Keratinocyte (primary cell): ENCODE measurements around the gene ZGRF1. TPM values are rescaled to one million over a fixed set of nuclear protein-coding genes. Genes with fewer than 3 reads are reported as not detected.

Experiments
- DNase-seq: peaks from one replicate; pipeline ENCODE4 v3.0.0-alpha.2; 2011; ENCODE audit warnings: low read depth, missing footprints, low spot score
- FAIRE-seq: peaks from 2 replicates; lab custom pipeline; 2011; peaks lifted over from hg19 to GRCh38; lab: Jason Lieb, UNC
- H2AFZ ChIP-seq: 2 replicates; pipeline ENCODE4 v1.6.0; 2012; ENCODE audit warnings: low read length, control low read depth, inconsistent platforms; ENCODE audit not compliant: control insufficient read depth
- H3K27ac ChIP-seq: 2 replicates; pipeline ENCODE4 v1.5.1; 2011; ENCODE audit warnings: low read length; ENCODE audit not compliant: control insufficient read depth, insufficient read depth
- H3K27me3 ChIP-seq: 3 replicates; pipeline ENCODE4 v1.6.0; 2011; ENCODE audit warnings: low read length; ENCODE audit not compliant: control insufficient read depth, insufficient read depth; ENCODE audit errors: extremely low read depth
- H3K36me3 ChIP-seq, 2 experiments: 2 replicates in 1 of 2; 3 replicates in 1 of 2; pipeline ENCODE4 v1.5.1; 2011; ENCODE audit warnings: low read length in 2 of 2, mild to moderate bottlenecking in 1 of 2; ENCODE audit not compliant: control insufficient read depth in 2 of 2, insufficient read depth in 2 of 2; ENCODE audit errors: extremely low read depth in 1 of 2
- H3K4me1 ChIP-seq: 3 replicates; pipeline ENCODE4 v1.5.1; 2011; ENCODE audit warnings: low read length; ENCODE audit not compliant: control insufficient read depth, insufficient read depth; ENCODE audit errors: extremely low read depth
- H3K4me2 ChIP-seq: 3 replicates; pipeline ENCODE4 v1.6.0; 2011; ENCODE audit warnings: low read depth, low read length; ENCODE audit not compliant: control insufficient read depth, insufficient read depth; ENCODE audit errors: extremely low read depth
- H3K4me3 ChIP-seq, 3 experiments: fragments of 200-600 bp in 1 of 3; sonication (generic) in 1 of 3; 2 replicates in 2 of 3; 3 replicates in 1 of 3; pipeline ENCODE4 v1.5.1; 2011 to 2016; ENCODE audit warnings: low read length in 3 of 3, mild to moderate bottlenecking in 3 of 3, control low read depth in 2 of 3, inconsistent platforms in 1 of 3, low read depth in 1 of 3, mixed read lengths in 1 of 3, mixed run types in 1 of 3, moderate library complexity in 1 of 3; ENCODE audit not compliant: control insufficient read depth in 2 of 3, insufficient read depth in 2 of 3; ENCODE audit errors: extremely low read depth in 1 of 3
- H3K79me2 ChIP-seq: 2 replicates; pipeline ENCODE4 v1.6.0; 2012; ENCODE audit warnings: low read length; ENCODE audit not compliant: control insufficient read depth, insufficient read depth
- H3K9ac ChIP-seq: 3 replicates; pipeline ENCODE4 v1.6.0; 2011; ENCODE audit warnings: low read length; ENCODE audit not compliant: control insufficient read depth, insufficient read depth; ENCODE audit errors: extremely low read depth
- H3K9me1 ChIP-seq: 3 replicates; pipeline ENCODE4 v1.6.0; 2011; ENCODE audit warnings: low read length; ENCODE audit not compliant: control insufficient read depth, insufficient read depth; ENCODE audit errors: extremely low read depth
- H3K9me3 ChIP-seq: 2 replicates; pipeline ENCODE4 v1.5.1; 2012; ENCODE audit warnings: low read depth, low read length; ENCODE audit not compliant: control insufficient read depth
- H4K20me1 ChIP-seq: 3 replicates; pipeline ENCODE4 v1.6.0; 2011; ENCODE audit warnings: low read length; ENCODE audit not compliant: control insufficient read depth, insufficient read depth; ENCODE audit errors: extremely low read depth
- CTCF ChIP-seq, 3 experiments: IDR thresholded peaks in 1 of 3; conservative IDR thresholded peaks in 1 of 3; optimal IDR thresholded peaks in 1 of 3; 2 replicates in 2 of 3; 3 replicates in 1 of 3; pipeline versions ENCODE3 to v1.5.1; 2011; ENCODE audit warnings: low read length in 3 of 3, mild to moderate bottlenecking in 3 of 3, moderate library complexity in 2 of 3, control low read depth in 1 of 3, inconsistent platforms in 1 of 3; ENCODE audit not compliant: insufficient read depth in 2 of 3; ENCODE audit errors: extremely low read depth in 1 of 3
- EZH2 ChIP-seq: IDR thresholded peaks from one replicate; pipeline ENCODE4 v1.6.1; 2012; ENCODE audit warnings: inconsistent platforms, mild to moderate bottlenecking, low read length, moderate library complexity
- dilution Hi-C: fragments of 300-500 bp; cut with MboI; formaldehyde crosslinking; loops from one replicate; pipeline ENCODE4 v1.7.0; 2020; ENCODE audit warnings: low sequenced_read_pairs; ENCODE audit not compliant: extremely low pct_ligation_motif_present
- polyA plus RNA-seq, 5 experiments: library from polyadenylated mRNA; depleted of rRNA in 3 of 5; stranded (reverse) in 3 of 5; stranded (forward) in 1 of 5; unstranded in 1 of 5; fragments of >200 nt; gene quantifications; 1 replicate in 1 of 5; 2 replicates in 3 of 5; 3 replicates in 1 of 5; pipeline versions ENCODE4 v1.2.1 to v1.2.3, GENCODE V29; 2011 to 2012; ENCODE audit warnings: missing spikeins in 2 of 5, low read depth in 1 of 5, low replicate concordance in 1 of 5

The ZGRF1 gene
- polyA plus RNA-seq, 1 donor (not counting 4 experiments of a cell fraction or from before 2014, with no cell fraction given) = 3.6 TPM

- Histone ChIP-seq H3K79me2 (no peaks in the 10 kb centered on the region), H3K9me3 (peaks cover 2% of the 10 kb centered on the region), H3K4me1 (peaks cover 3% of the 10 kb centered on the region), H3K4me3 (no peak overlapping the region), H3K27me3 (peaks cover 90% of the 10 kb centered on the region), H3K9me1 (no peaks in the 10 kb centered on the region), H3K9ac (no peak overlapping the region), H3K27ac (no peak overlapping the region), H2AFZ (no peak overlapping the region), H3K4me2 (no peak overlapping the region), H3K36me3 (no peaks in the 10 kb centered on the region), H4K20me1 (peaks cover 9% of the 10 kb centered on the region)
- FAIRE-seq = no peak
- no peak for DNase-seq
- TF ChIP-seq CTCF (optimal IDR thresholded peaks at IDR 0.05 in 1 of 3, IDR thresholded peaks at IDR 0.05 in 1 of 3, conservative IDR thresholded peaks at IDR 0.05 in 1 of 3; ENCODE audit: extremely low read depth in 1 of 3, insufficient read depth in 2 of 3, low read length in 3 of 3) = no peak
- peak; percentile 82 for TF ChIP-seq EZH2
- dilution Hi-C loops = no loop called here
These were observed 120.1 kb downstream of the ZGRF1 start for GRCh38 chr4:112516471-112517066.

GRCh38 chr4:112516066-112516470, 120.6 kb downstream of the ZGRF1 start, which contains the start of gene NEUROG2:
Gene NEUROG2 (minus strand): TSS chr4:112516180. CDS start chr4:112515475, 705 bp downstream.
- Histone ChIP-seq H4K20me1 (peaks cover 9% of the 10 kb centered on the region), H3K4me3 (peak within 1 kb of the TSS; percentile 34 to 78 (median 67)), H3K4me2 (peak within 1 kb of the TSS; percentile 86), H3K27me3 (peaks cover 90% of the 10 kb centered on the region), H3K9ac (no peak within 1 kb of the TSS), H3K36me3 (no peaks in the 10 kb centered on the region), H3K27ac (no peak within 1 kb of the TSS), H2AFZ (peak within 1 kb of the TSS; percentile 85), H3K9me3 (peaks cover 2% of the 10 kb centered on the region), H3K79me2 (no peaks in the 10 kb centered on the region), H3K9me1 (no peaks in the 10 kb centered on the region), H3K4me1 (peaks cover 3% of the 10 kb centered on the region)
- DNase-seq (no peak), FAIRE-seq (no peak)
- TF ChIP-seq CTCF (optimal IDR thresholded peaks at IDR 0.05 in 1 of 3, IDR thresholded peaks at IDR 0.05 in 1 of 3, conservative IDR thresholded peaks at IDR 0.05 in 1 of 3; ENCODE audit: extremely low read depth in 1 of 3, insufficient read depth in 2 of 3, low read length in 3 of 3) (no peak), EZH2 (no peak)
- dilution Hi-C loops = no loop called here
